GM19467 (cell line): ENCODE results near the gene LRMDA.

ENCODE experiments used
- ATAC-seq: cut with Tn5 transposase; IDR thresholded peaks from one replicate; pipeline ENCODE4 v1.9.1; 2021; ENCODE audit warnings: mild to moderate bottlenecking, moderate library complexity; ENCODE audit not compliant: unreplicated experiment

Gene LRMDA

GRCh38 chr10:76268530-76268929 is 837.1 kb downstream of the LRMDA start:
- no peak for ATAC-seq

DNA sequence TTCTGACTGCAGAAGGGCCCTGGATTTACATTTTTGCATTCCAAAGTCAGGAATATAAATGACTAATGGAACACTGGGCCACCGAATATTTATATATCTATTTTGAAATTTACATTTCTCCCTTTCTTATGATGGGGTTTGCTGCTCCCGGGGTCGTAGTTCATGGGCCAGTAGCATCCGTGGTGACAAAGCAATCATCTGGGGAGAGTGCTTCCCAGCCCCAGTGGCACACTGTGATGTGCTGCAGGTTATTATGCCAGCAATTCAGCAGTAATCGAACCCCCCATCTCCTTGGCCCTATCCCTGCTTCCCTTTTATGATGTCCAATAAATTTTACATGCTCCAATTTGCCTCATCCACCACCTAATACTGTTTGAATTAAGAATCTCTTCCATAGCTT is 837.5 kb downstream of the LRMDA start:
- ATAC-seq = no peak

GRCh38 chr10:76270464-76270863 is 839.0 kb downstream of the LRMDA start:
- no peak for ATAC-seq

- ATAC-seq = no peak
Observed at GRCh38 chr10:76274933-76275332, 843.5 kb downstream of the LRMDA start.

GRCh38 chr10:76278811-76279460 is 847.5 kb downstream of the LRMDA start:
- no peak for ATAC-seq

DNA sequence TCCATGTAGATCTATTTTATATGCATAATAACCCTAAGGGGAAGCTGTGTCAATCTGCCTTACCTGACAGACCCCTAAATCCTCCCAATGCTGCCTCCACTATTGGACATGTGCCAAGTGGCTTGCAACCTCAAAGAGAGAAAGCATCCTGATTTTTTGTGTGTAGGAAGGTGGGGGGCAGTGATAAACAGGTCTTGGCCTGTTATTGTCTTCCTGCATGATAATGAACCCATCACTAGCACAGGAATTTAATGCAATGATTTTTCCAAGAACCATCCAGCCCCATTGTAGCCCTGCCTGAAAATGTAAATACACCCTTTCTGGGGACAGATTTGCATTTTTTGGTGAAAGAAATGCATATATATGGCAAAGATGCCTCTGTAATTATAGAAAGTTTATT is 850.2 kb downstream of the LRMDA start:
- no peak for ATAC-seq

- no peak for ATAC-seq
Observed at GRCh38 chr10:76282061-76283025, 850.9 kb downstream of the LRMDA start.

GRCh38 chr10:76284351-76284750 is 852.9 kb downstream of the LRMDA start:
- ATAC-seq = no peak

- ATAC-seq = no peak
Observed at GRCh38 chr10:76285012-76285411, 853.6 kb downstream of the LRMDA start.

DNA sequence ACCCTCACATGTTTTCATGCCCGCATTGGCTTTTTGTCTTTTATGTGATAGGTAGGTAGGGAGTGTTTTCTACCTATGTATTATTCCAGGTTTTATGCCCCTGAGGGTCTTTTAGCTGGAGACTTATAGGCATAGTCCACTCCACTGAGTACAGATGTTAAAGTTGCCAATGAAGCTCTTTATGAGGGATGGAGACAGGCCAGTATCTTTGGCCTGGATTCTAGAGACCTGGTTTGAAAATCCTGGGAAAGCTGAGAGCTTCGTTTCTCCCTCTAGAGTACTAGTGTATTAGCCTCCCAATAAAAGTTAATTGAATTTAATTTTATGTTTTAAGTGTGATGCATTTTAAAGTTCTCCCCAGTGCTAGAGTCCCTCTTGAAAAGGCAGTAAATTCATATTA is 854.1 kb downstream of the LRMDA start:
- no peak for ATAC-seq

GRCh38 chr10:76286536-76286935 is 855.1 kb downstream of the LRMDA start:
- no peak for ATAC-seq

GRCh38 chr10:76287856-76288255 is 856.4 kb downstream of the LRMDA start:
- ATAC-seq = no peak

GRCh38 chr10:76291175-76291574 is 859.8 kb downstream of the LRMDA start:
- ATAC-seq = no peak

DNA sequence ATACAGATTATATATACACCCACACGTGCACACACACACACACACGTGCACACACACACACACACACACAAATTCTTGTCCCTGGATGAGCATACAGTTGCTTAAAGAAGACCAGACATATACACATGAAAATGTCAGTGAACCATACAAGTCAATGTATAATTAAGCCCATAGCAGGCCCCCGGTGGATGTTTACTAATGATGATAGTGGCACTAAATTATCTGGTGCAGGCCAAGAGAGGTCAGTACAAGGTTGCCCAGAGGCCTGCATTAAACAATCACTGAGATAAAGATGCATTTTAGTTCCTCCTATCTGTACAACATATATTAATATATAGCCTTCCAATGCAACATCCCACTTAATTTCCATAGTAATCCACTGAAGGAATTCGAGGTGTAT is 860.5 kb downstream of the LRMDA start:
- ATAC-seq = no peak

GRCh38 chr10:76296957-76297356 is 865.5 kb downstream of the LRMDA start:
- no peak for ATAC-seq

- ATAC-seq = no peak
Observed at GRCh38 chr10:76297358-76297757, 865.9 kb downstream of the LRMDA start.

DNA sequence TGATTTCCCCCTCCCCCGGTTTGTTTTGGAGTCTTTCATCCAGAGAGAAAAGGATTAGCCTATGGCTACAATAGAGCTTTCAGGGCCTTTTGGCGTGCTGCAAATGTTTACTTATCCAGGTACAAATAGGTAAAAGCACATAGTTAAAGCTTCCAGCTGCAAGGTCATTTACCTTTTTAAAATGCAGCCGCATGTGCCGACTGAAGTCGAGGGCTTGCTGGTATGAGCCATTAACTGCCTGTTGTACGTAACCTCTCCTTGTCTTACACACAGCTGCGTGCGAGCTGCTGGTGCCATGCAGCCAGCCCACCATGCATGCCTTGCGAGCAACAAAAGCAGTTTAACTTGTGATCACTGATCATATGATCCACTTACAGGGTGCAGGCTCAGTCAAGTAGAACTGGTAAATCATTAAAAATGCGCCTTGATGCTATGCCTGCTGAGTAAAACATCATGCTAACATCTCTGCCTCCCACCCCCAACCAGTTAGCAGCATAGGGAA is 866.4 kb downstream of the LRMDA start:
- ATAC-seq = no peak

DNA sequence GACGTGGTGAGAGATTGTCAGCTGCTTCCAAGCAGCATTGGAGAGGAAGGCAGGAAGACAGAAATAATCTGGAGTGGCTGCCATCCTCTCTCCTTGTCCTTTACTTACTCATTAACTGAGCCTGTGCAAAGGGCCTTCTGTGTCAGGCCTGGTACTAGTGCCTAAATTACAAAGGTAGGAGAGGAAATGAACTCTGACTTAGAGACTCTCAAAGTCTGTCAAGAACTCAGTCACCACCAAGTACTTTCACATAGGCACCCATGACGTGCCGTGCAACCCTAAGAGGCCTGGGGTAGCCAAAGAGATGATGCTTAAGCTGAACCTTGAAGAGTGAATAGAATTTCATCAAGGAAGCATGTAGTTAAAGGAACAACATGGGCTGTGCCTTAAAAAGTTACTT is 866.9 kb downstream of the LRMDA start:
- no peak for ATAC-seq

DNA sequence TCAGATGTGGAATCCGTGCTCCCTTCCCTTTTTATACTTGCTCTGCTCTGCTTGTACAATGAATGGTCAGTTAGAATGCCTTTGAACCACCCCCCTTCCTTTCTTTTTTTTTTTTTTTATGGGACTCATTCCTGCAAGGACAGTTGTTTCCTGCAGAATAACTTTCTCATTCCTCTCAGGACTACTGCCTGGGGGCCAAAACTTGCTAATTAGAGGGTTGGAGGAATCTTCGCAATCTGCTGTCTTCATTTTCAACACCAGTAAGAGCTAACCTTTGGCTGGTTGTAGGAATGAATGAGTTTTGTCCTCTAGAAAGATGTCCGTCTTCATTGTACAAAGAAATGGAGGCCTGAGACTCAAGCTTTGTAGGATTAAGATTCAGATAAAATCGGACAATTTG is 868.1 kb downstream of the LRMDA start:
- ATAC-seq = no peak

DNA sequence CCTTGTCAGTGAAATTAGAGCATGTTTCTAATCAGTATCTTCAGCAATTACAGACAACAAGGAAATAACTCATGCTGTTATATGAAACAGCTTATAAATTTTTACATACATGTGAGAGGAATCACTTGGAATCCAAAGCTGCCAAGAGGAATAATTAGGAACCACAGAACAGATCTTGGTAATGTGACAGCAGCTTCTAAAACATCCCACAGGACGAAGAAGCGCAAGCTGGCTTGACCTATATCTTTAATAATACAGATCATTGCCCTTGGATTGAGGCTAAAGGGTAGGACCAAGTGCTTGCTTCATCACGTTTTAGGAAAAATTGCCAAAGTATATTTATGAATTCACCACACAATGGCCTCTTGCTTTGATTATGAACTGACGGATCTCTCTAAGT is 869.8 kb downstream of the LRMDA start:
- no peak for ATAC-seq

DNA sequence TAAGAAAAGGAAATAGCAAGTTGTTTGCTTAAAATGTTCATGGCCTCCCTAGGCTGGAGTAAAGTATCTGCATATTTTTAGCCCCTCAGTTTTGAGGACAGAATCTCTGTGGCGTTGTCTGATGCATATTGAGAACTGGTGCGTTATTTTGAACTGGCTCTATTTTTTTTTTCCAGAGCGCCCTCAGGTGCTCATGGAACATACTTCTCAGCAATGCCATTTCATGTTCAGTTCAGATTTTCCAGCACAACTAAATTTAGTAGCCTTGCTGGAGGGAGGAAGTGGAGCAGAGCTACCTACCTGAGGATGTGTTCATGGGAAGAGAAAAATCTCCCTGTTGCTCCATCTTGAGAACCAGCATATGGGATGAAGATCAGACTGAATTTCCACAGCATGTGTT is 870.5 kb downstream of the LRMDA start:
- ATAC-seq = no peak

DNA sequence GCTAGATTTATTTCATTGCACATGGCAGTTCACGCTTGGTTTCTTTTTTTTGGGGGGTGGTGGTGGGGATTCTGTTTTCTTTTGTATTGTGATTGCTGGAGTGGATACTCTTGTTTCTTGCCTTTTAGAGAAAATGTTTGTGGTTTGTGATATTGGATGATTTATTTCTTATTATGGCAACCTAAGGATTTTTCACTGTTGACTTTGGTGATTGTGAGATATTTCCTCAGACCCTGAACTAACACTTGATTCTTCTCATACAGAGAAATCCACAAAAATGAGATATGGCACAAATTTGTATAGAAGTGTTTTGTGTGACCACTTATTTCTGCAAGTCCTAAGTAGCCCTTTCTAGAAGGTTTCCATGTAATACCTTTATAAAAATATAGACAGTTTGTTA is 871.1 kb downstream of the LRMDA start:
- no peak for ATAC-seq
